Measurements from ENCODE around the gene CCDC85B. TPM values are rescaled to one million over a fixed set of nuclear protein-coding genes. Genes with fewer than 3 reads are reported as not detected.
A peak's percentile ranks its signal among the peaks of the same experiment; 100 is the strongest.

CCDC85B gene
- total and polyA plus RNA-seq, 4 donors, result 20.7 to 63.4 (median 53.9) TPM

- H3K27me3 ChIP-seq (ENCODE audit: control insufficient read depth in 3 of 3, insufficient read depth in 3 of 3, low read length in 2 of 3), result no peaks in the 10 kb centered on the region
- TF ChIP-seq CTCF (IDR thresholded peaks at IDR 0.05; ENCODE audit: control extremely low read depth, extremely low read depth), result no peak
- no peaks in the 10 kb centered on the region for H3K36me3 ChIP-seq (ENCODE audit: control insufficient read depth in 4 of 4, insufficient read depth in 4 of 4, low read length in 4 of 4)
- DNase-seq (peak in 1 of 3 donors; percentile 45), ATAC-seq (ENCODE audit: insufficient read depth, low FRiP score) (no peak)
- H3K4me3 ChIP-seq, result no peak overlapping the region
- peaks cover 0 to 12% (median 0%) of the 10 kb centered on the region in 5 donors for H3K4me1 ChIP-seq (ENCODE audit: control insufficient read depth in 5 of 5, insufficient read depth in 5 of 5, low read length in 5 of 5)
- WGBS, 2 donors, result 38 to 56% methylated on average over 9 of the region's 9 CpGs
- H3K9me3 ChIP-seq (ENCODE audit: control insufficient read depth in 4 of 4, insufficient read depth in 3 of 4, low read length in 3 of 4), result no peaks in the 10 kb centered on the region
- no peak overlapping the region for H3K9ac ChIP-seq (ENCODE audit: insufficient read depth in 1 of 2, low read length in 2 of 2)
- H3K27ac ChIP-seq (ENCODE audit: low read depth in 1 of 2, low read length in 1 of 2), result no peak overlapping the region
These were observed 42.1 kb downstream of the CCDC85B start for GRCh38 chr11:65932558-65932919.

GRCh38 chr11:65934014-65934413 lies 43.5 kb downstream of the CCDC85B start:
- no peak for TF ChIP-seq CTCF (IDR thresholded peaks at IDR 0.05; ENCODE audit: control extremely low read depth, extremely low read depth)
- peak; percentile 67 to 97 (median 97) for DNase-seq
- Histone ChIP-seq H3K4me1 (ENCODE audit: control insufficient read depth in 5 of 5, insufficient read depth in 5 of 5, low read length in 5 of 5) (peaks cover 0 to 12% (median 0%) of the 10 kb centered on the region in 5 donors), H3K9ac (ENCODE audit: insufficient read depth in 1 of 2, low read length in 2 of 2) (no peak overlapping the region), H3K9me3 (ENCODE audit: control insufficient read depth in 4 of 4, insufficient read depth in 3 of 4, low read length in 3 of 4) (no peaks in the 10 kb centered on the region), H3K27me3 (ENCODE audit: control insufficient read depth in 3 of 3, insufficient read depth in 3 of 3, low read length in 2 of 3) (peaks cover 0 to 5% (median 0%) of the 10 kb centered on the region in 3 donors), H3K36me3 (ENCODE audit: control insufficient read depth in 4 of 4, insufficient read depth in 4 of 4, low read length in 4 of 4) (no peaks in the 10 kb centered on the region), H3K4me3 (no peak overlapping the region), H3K27ac (ENCODE audit: low read depth in 1 of 2, low read length in 1 of 2) (no peak overlapping the region)
- 59 to 79% methylated on average over 4 of the region's 4 CpGs for WGBS, 2 donors
- ATAC-seq (ENCODE audit: insufficient read depth, low FRiP score), result no peak

- Histone ChIP-seq H3K27ac (ENCODE audit: low read depth in 1 of 2, low read length in 1 of 2) (no peak overlapping the region), H3K9me3 (ENCODE audit: control insufficient read depth in 4 of 4, insufficient read depth in 3 of 4, low read length in 3 of 4) (no peaks in the 10 kb centered on the region), H3K4me1 (ENCODE audit: control insufficient read depth in 5 of 5, insufficient read depth in 5 of 5, low read length in 5 of 5) (peaks cover 0 to 9% (median 0%) of the 10 kb centered on the region in 5 donors), H3K9ac (ENCODE audit: insufficient read depth in 1 of 2, low read length in 2 of 2) (no peak overlapping the region), H3K36me3 (ENCODE audit: control insufficient read depth in 4 of 4, insufficient read depth in 4 of 4, low read length in 4 of 4) (no peaks in the 10 kb centered on the region), H3K4me3 (no peak overlapping the region), H3K27me3 (ENCODE audit: control insufficient read depth in 3 of 3, insufficient read depth in 3 of 3, low read length in 2 of 3) (peaks cover 0 to 5% (median 5%) of the 10 kb centered on the region in 3 donors)
- TF ChIP-seq CTCF (IDR thresholded peaks at IDR 0.05; ENCODE audit: control extremely low read depth, extremely low read depth), result no peak
- no peak for ATAC-seq (ENCODE audit: insufficient read depth, low FRiP score)
- 48 to 88% methylated on average over 4 of the region's 4 CpGs for WGBS, 2 donors
- DNase-seq, result no peak
These were observed 47.3 kb downstream of the CCDC85B start for GRCh38 chr11:65937766-65938165.

Other genes starting within 250 kb of the CCDC85B start
- gene RELA, start 227.8 kb upstream of the CCDC85B start, total RNA-seq, result 10 to 100 TPM; 50.2 to 72.6 TPM
- 10 to 100 TPM; 34.8 to 65.8 TPM for gene RELA, start 227.8 kb upstream of the CCDC85B start, polyA plus RNA-seq
- 10 to 100 TPM; 45.3 to 88.6 TPM for gene KAT5, start 178.4 kb upstream of the CCDC85B start, total RNA-seq
- gene KAT5, start 178.4 kb upstream of the CCDC85B start, polyA plus RNA-seq, result 10 to 100 TPM; 70.0 to 95.3 TPM
- 10 to 100 TPM; 21.8 to 62.3 TPM for gene RNASEH2C, start 169.9 kb upstream of the CCDC85B start, total RNA-seq
- gene RNASEH2C, start 169.9 kb upstream of the CCDC85B start, polyA plus RNA-seq, result 10 to 100 TPM; 88.5 to 97.7 TPM
- gene AP5B1, start 109.7 kb upstream of the CCDC85B start, total RNA-seq, result 10 to 100 TPM in 1 of 2 donors, 1 to 10 TPM in 1; 8.6 to 35.5 TPM
- 10 to 100 TPM; 13.0 to 35.1 TPM for gene AP5B1, start 109.7 kb upstream of the CCDC85B start, polyA plus RNA-seq
- gene OVOL1, start 103.6 kb upstream of the CCDC85B start, total RNA-seq, result under 1 TPM; 0.17 to 0.77 TPM
- 1 to 10 TPM in 1 of 2 donors, under 1 TPM in 1; 0.96 to 1.4 TPM for gene OVOL1, start 103.6 kb upstream of the CCDC85B start, polyA plus RNA-seq
- under 1 TPM; 0.52 to 0.77 TPM for gene SNX32, start 56.7 kb upstream of the CCDC85B start, total RNA-seq
- gene SNX32, start 56.7 kb upstream of the CCDC85B start, polyA plus RNA-seq, result under 1 TPM; 0.14 to 0.88 TPM
- gene CFL1, start 32.5 kb upstream of the CCDC85B start, total RNA-seq, result 100 to 1,000 TPM; 387 to 967 TPM
- 1,000 to 10,000 TPM in 1 of 2 donors, 100 to 1,000 TPM in 1; 493 to 1,282 TPM for gene CFL1, start 32.5 kb upstream of the CCDC85B start, polyA plus RNA-seq
- gene MUS81, start 30.2 kb upstream of the CCDC85B start, total RNA-seq, result 10 to 100 TPM; 35.0 to 61.4 TPM
- 10 to 100 TPM; 46.2 to 62.2 TPM for gene MUS81, start 30.2 kb upstream of the CCDC85B start, polyA plus RNA-seq
- gene EFEMP2, start 17.9 kb upstream of the CCDC85B start, total RNA-seq, result 10 to 100 TPM; 62.8 to 67.0 TPM
- gene EFEMP2, start 17.9 kb upstream of the CCDC85B start, polyA plus RNA-seq, result 10 to 100 TPM; 34.2 to 44.8 TPM
- gene CTSW, start 10.8 kb upstream of the CCDC85B start, total RNA-seq, result 1 to 10 TPM; 3.1 to 4.6 TPM
- 1 to 10 TPM; 2.9 to 8.7 TPM for gene CTSW, start 10.8 kb upstream of the CCDC85B start, polyA plus RNA-seq
- 10 to 100 TPM; 49.8 to 74.6 TPM for gene FIBP, start 2.2 kb upstream of the CCDC85B start, total RNA-seq
- gene FIBP, start 2.2 kb upstream of the CCDC85B start, polyA plus RNA-seq, result 10 to 100 TPM; 47.1 to 77.2 TPM
- 10 to 100 TPM in 1 of 2 donors, under 1 TPM in 1; 0.43 to 11.4 TPM for gene FOSL1, start 9.7 kb downstream of the CCDC85B start, total RNA-seq
- 10 to 100 TPM; 19.2 to 19.9 TPM for gene FOSL1, start 9.7 kb downstream of the CCDC85B start, polyA plus RNA-seq
- gene C11orf68, start 28.4 kb downstream of the CCDC85B start, total RNA-seq, result 10 to 100 TPM; 17.9 to 38.8 TPM
- gene C11orf68, start 28.4 kb downstream of the CCDC85B start, polyA plus RNA-seq, result 10 to 100 TPM; 26.8 to 30.8 TPM
- gene DRAP1, start 28.8 kb downstream of the CCDC85B start, total RNA-seq, result 10 to 100 TPM; 40.8 to 92.7 TPM
- gene DRAP1, start 28.8 kb downstream of the CCDC85B start, polyA plus RNA-seq, result 100 to 1,000 TPM in 1 of 2 donors, 10 to 100 TPM in 1; 99.4 to 140 TPM
- gene TSGA10IP, start 54.8 kb downstream of the CCDC85B start, total RNA-seq, result under 1 TPM; 0.34 TPM
- under 1 TPM; 0.07 to 0.20 TPM for gene TSGA10IP, start 54.8 kb downstream of the CCDC85B start, polyA plus RNA-seq
- gene SART1, start 71.1 kb downstream of the CCDC85B start, total RNA-seq, result 10 to 100 TPM; 31.4 to 52.3 TPM
- gene SART1, start 71.1 kb downstream of the CCDC85B start, polyA plus RNA-seq, result 100 to 1,000 TPM in 1 of 2 donors, 10 to 100 TPM in 1; 44.3 to 145 TPM
- 10 to 100 TPM; 27.4 to 33.2 TPM for gene EIF1AD, start 111.5 kb downstream of the CCDC85B start, total RNA-seq
- gene EIF1AD, start 111.5 kb downstream of the CCDC85B start, polyA plus RNA-seq, result 10 to 100 TPM; 22.0 to 29.9 TPM
- gene BANF1, start 111.8 kb downstream of the CCDC85B start, total RNA-seq, result 100 to 1,000 TPM in 1 of 2 donors, 10 to 100 TPM in 1; 17.7 to 185 TPM
- gene BANF1, start 111.8 kb downstream of the CCDC85B start, polyA plus RNA-seq, result 100 to 1,000 TPM; 132 to 315 TPM
- 10 to 100 TPM in 1 of 2 donors, 1 to 10 TPM in 1; 7.1 to 17.7 TPM for gene CST6, start 121.3 kb downstream of the CCDC85B start, total RNA-seq
- 10 to 100 TPM; 31.7 to 38.8 TPM for gene CST6, start 121.3 kb downstream of the CCDC85B start, polyA plus RNA-seq
- gene CATSPER1, start 135.8 kb downstream of the CCDC85B start, total RNA-seq, result 1 to 10 TPM in 1 of 2 donors, not detected in 1; 2.9 TPM
- gene CATSPER1, start 135.8 kb downstream of the CCDC85B start, polyA plus RNA-seq, result 1 to 10 TPM; 3.1 to 3.3 TPM
- not detected for gene GAL3ST3, start 158.5 kb downstream of the CCDC85B start, total RNA-seq
- not detected for gene GAL3ST3, start 158.5 kb downstream of the CCDC85B start, polyA plus RNA-seq
- gene SF3B2, start 161.7 kb downstream of the CCDC85B start, total RNA-seq, result 100 to 1,000 TPM; 130 to 187 TPM
- 100 to 1,000 TPM in 1 of 2 donors, 10 to 100 TPM in 1; 78.0 to 139 TPM for gene SF3B2, start 161.7 kb downstream of the CCDC85B start, polyA plus RNA-seq
- 10 to 100 TPM; 42.8 to 48.8 TPM for gene PACS1, start 179.6 kb downstream of the CCDC85B start, total RNA-seq
- gene PACS1, start 179.6 kb downstream of the CCDC85B start, polyA plus RNA-seq, result 10 to 100 TPM; 22.2 to 26.6 TPM